Stimulated activated CD4-positive, alpha-beta T cell treated with anti-CD3 and anti-CD28 coated beads, Interleukin-15, amount 100 ng/mL, for 1 hour (primary cell): ENCODE results near the gene EXOC1.

Experiments
- DNase-seq, 2 donors: peaks; one replicate each; pipeline ENCODE4 v3.0.0-alpha.2; 2020; ENCODE audit warnings: low read depth in 1 of 2, low spot score in 1 of 2

EXOC1 gene

GRCh38 chr4:55854129-55854528 is 681 bp downstream of the EXOC1 start:
- no peak for DNase-seq

DNA sequence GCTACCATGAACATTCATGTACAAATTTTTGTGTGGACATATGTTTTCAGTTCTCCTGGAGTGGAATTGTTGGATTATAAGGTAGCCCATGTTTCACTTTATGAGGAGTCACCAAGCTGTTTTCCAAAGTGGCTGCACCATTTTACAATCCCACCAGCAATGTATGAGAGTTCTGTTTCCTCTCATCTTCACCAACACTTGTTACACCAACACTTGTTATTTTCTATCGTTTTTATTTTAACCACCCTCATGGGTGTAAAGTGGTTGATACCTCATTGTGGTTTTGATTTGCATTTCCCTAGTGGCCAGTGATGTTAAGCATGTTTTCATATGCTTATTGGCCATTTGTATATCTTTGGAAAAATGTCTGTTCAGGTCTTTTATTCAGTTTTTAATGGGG is 4.1 kb downstream of the EXOC1 start:
- no peak for DNase-seq

- DNase-seq: no peak
Observed at GRCh38 chr4:55859711-55860110, 6.3 kb downstream of the EXOC1 start.

GRCh38 chr4:55864577-55865223 is 11.3 kb downstream of the EXOC1 start:
- DNase-seq: no peak

DNA sequence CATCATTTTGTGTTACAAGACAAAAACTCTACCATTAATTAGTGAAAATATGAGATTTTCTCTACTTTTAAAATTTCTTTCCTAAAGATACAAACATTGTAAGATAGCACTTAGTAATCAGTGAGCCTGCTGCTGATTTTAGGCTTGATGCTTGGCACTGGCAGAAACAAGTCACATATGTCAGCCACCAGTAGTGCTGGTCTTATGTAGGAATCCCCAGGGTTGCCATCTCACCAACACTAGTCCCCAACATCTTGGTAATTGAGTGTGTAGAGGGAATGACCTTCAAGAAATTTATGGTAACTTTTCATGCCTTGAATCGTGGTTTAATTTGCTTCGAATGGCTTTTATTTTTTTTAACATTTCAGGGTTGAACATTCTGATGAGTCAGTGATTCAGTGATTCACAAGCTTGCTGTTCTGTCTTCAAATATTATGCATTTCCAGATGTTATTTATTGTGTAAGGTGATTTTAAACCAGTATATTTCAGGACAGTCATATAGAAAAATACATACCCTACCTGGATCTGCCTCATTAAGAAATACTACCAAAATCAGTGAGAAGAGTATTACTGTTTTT is 11.9 kb downstream of the EXOC1 start:
- no peak for DNase-seq

GRCh38 chr4:55866290-55866907 is 13.0 kb downstream of the EXOC1 start:
- DNase-seq: no peak

DNA sequence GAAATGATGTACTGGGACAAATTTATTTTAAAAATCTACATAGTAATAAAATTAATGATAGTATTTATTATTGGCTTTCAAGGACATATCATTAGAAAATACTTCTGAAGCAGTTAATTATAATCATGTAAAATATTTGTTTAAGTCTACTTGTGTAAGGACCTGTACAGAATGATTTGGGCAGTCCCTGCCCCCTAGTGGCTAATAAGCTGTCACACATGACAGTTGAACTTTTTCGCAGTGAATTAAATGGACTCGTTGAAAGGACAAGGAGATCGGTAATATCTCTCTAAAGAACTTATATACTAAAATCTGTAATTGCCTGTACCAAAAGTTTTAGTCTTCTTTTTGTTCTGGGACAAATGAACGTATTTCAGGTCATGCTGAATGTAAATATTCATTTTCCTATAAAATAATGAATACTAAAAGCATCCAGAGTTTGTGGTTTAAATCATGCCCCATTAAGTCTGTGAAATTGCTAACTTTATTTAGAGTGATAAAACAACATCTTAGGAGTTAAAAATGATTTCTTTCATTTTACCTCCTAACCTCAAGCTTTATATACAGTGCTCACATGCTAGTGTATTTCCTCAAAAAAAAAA is 13.6 kb downstream of the EXOC1 start:
- DNase-seq: no peak

GRCh38 chr4:55868581-55869090 is 15.2 kb downstream of the EXOC1 start:
- DNase-seq: no peak

GRCh38 chr4:55871299-55871800 is 17.9 kb downstream of the EXOC1 start:
- no peak for DNase-seq

DNA sequence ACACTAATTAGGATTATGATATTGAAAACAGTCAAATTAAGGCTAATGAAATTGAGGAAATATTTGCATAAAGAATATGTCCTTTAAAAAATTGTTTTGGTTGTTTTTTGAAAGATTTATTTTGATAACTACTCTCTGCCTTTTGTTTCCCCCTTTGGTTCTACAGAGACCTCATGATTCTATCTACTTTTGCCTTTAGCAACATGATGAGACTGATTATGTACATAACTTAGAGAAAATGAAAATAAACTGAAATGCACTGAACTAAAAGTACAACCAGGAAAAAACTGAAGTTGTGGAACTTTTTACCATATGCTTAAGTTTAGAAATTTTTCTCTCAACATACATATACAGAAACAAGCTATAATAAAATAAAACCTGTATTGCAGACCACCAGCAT is 21.4 kb downstream of the EXOC1 start:
- no peak for DNase-seq

- DNase-seq: no peak
Observed at GRCh38 chr4:55876387-55876786, 22.9 kb downstream of the EXOC1 start.

DNA sequence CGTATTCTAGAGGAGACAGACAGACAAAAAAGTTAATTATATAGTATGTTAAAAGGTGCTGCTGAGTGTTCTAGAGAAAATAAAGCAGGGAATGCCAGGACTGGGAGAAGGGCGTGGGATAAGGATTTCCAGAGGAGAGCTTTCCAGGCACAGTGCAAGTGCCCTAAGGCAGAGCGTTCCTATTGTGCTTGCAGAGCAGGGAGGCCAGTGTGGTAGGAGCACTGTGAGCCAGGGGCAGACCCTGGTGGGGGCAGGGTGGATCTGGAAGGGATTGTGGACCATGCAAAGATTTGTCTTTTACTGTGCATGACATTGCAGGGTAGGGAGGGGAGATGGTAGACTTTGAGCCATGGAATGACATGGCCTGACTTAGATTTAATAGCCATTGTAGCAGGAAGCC is 25.8 kb downstream of the EXOC1 start:
- no peak for DNase-seq

DNA sequence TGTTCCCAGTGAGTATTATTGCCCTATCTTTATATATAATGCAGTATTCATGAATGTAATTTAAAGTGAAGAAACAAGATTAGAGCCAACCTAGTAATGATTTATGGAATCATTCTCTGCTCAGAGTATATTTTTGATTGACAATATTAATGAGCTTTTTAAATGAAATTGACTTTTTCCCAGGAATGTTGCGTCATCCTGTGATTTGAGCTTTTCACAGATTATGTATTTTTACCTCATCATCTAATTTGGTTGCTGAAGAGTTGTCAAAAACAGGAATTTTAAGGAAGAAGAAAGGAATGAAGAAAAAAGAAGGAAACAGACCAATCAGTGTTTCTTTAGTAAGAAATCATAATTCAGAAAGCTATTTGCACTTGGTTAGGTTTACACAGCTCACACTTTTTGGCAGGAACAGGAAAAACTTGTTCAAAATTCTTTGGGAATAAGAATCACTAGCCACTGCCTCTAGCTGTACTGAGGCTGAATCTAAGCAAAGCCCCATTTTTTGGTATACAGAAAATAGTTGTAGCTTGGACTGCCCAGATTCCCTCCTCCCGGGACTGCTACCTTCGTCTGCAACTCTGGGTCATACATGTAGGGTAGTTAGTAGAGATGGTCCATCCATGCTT is 27.3 kb downstream of the EXOC1 start:
- no peak for DNase-seq

DNA sequence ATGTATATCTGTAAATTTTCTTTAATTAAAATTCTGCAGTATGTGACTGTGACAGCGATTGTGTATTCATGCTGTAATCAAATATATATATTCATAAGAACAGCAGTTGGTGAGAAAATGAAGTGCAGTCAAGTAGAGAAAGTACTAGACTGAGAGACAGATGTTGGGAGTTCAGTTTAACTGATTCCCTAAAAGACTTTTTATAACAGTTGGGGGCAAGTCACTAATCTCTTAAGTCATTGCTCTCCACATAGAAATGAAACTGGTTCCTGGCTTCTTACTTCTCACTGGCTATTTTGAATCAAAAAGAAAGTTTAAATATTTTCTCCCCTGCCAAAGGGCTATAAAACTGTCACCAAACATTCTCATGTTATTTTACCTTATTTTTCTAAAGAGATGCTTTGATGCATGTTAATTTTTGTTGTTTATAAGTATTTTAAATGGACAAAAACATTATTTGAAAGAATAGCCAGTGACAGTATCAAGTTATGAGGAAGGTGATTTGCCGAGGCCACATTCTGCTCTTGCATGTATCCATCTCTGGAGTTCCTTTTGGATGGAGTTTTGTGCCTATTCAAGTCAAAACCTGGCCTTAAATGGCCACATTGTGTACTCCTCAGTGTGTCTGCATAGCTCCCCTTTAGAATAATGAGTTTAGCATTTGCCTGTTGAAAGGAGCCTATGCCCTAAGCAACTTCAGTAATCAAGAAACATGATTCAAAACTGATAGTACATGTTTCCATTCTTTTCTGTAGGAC is 30.8 kb downstream of the EXOC1 start:
- no peak for DNase-seq

DNA sequence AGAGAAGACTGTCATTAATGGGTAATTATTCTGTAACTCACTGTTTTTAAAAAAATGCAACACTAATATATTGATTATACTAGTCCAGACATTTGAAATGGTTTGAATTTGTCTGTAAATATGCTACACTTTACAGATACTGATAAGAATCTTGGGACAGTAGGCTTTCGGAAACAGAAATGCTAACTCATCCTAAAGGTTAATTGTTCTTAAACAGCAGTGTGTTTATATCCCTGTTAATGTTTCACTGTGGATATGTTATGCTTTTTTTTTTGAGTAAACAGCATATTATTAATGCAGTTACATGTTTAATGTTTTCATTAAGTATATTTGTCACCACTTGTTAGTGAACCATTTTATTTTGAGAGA is 31.4 kb downstream of the EXOC1 start:
- no peak for DNase-seq

- no peak for DNase-seq
Observed at GRCh38 chr4:55887594-55887993, 34.1 kb downstream of the EXOC1 start.

DNA sequence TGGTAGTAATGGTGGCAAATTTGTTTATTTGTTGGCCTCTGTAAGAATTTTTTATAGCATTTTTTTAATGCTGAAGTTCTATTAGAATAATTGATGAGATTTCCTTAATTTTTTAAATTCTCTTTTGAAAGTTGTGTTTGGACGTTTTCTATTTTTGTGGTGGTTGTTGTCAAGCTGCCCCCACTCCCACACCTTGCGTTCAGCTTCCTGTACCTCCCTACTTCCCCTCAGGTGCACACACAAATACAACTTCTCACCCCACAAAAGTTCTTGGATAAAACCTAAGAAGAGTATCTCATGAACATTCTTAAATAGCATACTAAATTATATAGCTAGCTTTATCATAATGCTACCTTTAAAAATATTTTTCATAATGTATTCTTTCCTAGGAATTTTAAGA is 38.7 kb downstream of the EXOC1 start:
- no peak for DNase-seq

GRCh38 chr4:55896622-55897021 is 43.2 kb downstream of the EXOC1 start:
- DNase-seq: no peak

- DNase-seq: no peak
Observed at GRCh38 chr4:55902677-55903076, 49.2 kb downstream of the EXOC1 start.

GRCh38 chr4:55903577-55903976 is 50.1 kb downstream of the EXOC1 start:
- DNase-seq: no peak

DNA sequence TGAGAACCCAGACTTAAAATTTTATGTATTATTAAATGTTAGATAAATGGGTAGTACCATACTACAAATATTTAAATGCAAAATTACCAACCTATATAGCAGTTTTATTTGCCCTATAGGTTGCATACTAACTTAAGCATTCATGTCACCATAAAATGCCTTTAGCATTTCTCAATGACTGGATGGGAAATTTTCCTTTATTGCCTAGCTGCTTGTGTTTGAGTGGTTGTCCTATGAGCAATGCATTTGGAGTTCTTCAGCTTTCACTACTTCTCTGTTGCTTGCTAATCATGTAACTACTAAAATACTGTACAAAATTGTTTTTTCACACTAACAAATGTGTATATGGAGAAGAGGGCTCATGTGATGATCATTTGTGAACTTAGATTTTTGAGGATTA is 51.1 kb downstream of the EXOC1 start:
- no peak for DNase-seq
